Measurements from ENCODE around the gene PSMF1. TPM values are rescaled to one million over a fixed set of nuclear protein-coding genes. Genes with fewer than 3 reads are reported as not detected.

Gene PSMF1
- total RNA-seq, 1 donor from 2014 or later = 142 TPM

GRCh38 chr20:1198751-1199150, 80.3 kb downstream of the PSMF1 start:
- Mint-ChIP-seq H3K27me3 (peaks cover 31% of the 10 kb centered on the region), H3K4me1 (ENCODE audit: unreplicated experiment) (peaks cover 4% of the 10 kb centered on the region), H3K36me3 (no peaks in the 10 kb centered on the region), H3K27ac (no peak overlapping the region), H3K9me3 (no peaks in the 10 kb centered on the region), H3K4me3 (no peak overlapping the region)
- no peak for DNase-seq (ENCODE audit: extremely low spot score, unreplicated experiment)
- TF ChIP-seq CTCF (conservative IDR thresholded peaks at IDR 0.05) = no peak

DNA sequence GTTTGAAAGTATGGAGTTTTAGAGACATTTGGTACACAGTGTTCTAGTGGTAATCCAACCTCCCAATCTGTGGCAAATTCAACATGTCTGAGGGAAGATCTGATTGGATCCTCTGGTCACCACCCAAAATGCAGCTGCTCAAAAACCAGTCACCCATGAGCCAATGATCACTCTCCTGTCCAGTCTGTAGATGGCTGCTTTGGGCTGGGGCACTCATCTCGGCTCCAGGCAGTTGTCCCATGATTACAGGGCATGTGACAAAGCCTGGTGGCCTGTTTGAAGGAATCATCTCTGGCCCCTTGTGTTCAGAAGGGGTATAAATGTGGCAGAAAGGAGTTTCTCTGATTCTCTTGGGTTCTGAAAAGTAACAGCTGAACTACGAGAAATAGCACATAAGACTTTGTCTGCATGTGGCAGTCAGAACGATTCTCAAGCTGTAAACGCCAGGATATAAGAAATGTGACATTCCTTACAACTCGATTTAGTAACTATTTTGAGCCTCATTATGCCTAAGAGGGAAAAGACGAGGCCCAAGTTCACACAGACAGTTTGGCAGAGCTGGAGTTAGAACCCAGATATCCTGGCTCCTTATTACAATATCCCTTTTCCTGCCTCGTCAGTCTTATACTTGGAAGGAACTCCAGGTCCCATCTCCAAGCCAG, 80.9 kb downstream of the PSMF1 start:
- no peak for TF ChIP-seq CTCF (conservative IDR thresholded peaks at IDR 0.05)
- no peak for DNase-seq (ENCODE audit: extremely low spot score, unreplicated experiment)
- no peak overlapping the region for H3K4me3 Mint-ChIP-seq
- H3K9me3 Mint-ChIP-seq = no peaks in the 10 kb centered on the region
- H3K27ac Mint-ChIP-seq = no peak overlapping the region
- peaks cover 4% of the 10 kb centered on the region for H3K4me1 Mint-ChIP-seq (ENCODE audit: unreplicated experiment)
- H3K36me3 Mint-ChIP-seq = no peaks in the 10 kb centered on the region
- peaks cover 31% of the 10 kb centered on the region for H3K27me3 Mint-ChIP-seq

DNA sequence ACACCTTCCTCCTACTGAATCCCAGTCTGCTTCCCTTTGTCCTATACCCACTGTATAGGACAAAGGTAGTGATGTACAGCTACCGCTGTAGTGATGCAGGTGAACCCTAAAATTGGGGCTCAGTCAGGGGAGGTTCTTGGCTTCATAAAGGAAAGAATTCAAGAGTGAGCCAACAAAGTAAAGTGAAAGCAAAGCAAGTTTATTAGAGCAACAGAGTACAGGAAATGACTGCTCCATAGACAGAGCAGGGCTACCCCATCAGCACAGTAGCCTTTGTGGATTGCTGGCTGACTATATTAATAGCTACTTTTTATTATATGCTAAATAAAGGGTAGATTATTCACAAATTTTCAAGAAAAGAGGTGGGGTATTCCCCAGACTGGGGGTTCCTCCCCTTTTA, 81.6 kb downstream of the PSMF1 start:
- peaks cover 31% of the 10 kb centered on the region for H3K27me3 Mint-ChIP-seq
- H3K36me3 Mint-ChIP-seq = no peaks in the 10 kb centered on the region
- H3K9me3 Mint-ChIP-seq = no peaks in the 10 kb centered on the region
- H3K4me1 Mint-ChIP-seq (ENCODE audit: unreplicated experiment) = peaks cover 4% of the 10 kb centered on the region
- H3K4me3 Mint-ChIP-seq = no peak overlapping the region
- no peak for DNase-seq (ENCODE audit: extremely low spot score, unreplicated experiment)
- TF ChIP-seq CTCF (conservative IDR thresholded peaks at IDR 0.05) = no peak
- H3K27ac Mint-ChIP-seq = no peak overlapping the region

- Mint-ChIP-seq H3K27me3 (peaks cover 16% of the 10 kb centered on the region), H3K4me3 (no peak within 1 kb of the TSS), H3K27ac (no peak within 1 kb of the TSS), H3K4me1 (ENCODE audit: unreplicated experiment) (peaks cover 4% of the 10 kb centered on the region), H3K9me3 (no peaks in the 10 kb centered on the region), H3K36me3 (no peaks in the 10 kb centered on the region)
- TF ChIP-seq CTCF (conservative IDR thresholded peaks at IDR 0.05) = no peak
- DNase-seq (ENCODE audit: extremely low spot score, unreplicated experiment) = no peak
Measured at GRCh38 chr20:1202762-1203504, 84.5 kb downstream of the PSMF1 start, which contains the start of gene C20orf202. C20orf202 (plus strand) TSS chr20:1203454; CDS start chr20:1203586, 132 bp downstream.

DNA sequence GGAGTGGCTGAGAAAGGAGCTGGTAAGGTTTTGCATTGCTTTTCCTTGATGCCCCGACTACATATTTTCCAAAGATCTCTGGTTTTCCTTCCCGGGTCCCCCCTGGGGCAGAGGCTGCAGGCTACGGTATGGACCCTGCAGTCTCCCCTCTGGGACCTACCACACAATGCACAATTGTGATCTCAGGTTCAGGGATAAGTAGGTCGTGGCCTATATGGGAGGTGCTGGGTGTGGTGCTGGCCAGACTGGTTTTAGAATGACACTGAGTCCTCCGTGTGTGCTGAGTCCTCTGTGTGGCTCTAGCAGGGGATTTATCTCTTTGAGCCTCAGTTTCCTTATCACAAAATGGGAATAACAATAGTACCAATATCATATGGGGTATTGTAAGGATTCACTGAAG, 85.2 kb downstream of the PSMF1 start:
- Mint-ChIP-seq H3K36me3 (no peaks in the 10 kb centered on the region), H3K9me3 (no peaks in the 10 kb centered on the region), H3K4me1 (ENCODE audit: unreplicated experiment) (peaks cover 4% of the 10 kb centered on the region), H3K27ac (no peak overlapping the region), H3K27me3 (peaks cover 19% of the 10 kb centered on the region), H3K4me3 (no peak overlapping the region)
- DNase-seq (ENCODE audit: extremely low spot score, unreplicated experiment) = no peak
- TF ChIP-seq CTCF (conservative IDR thresholded peaks at IDR 0.05) = no peak
